ACC112 (cell line): ENCODE measurements around the gene STK10.
A peak's percentile ranks its signal among the peaks of the same experiment; 100 is the strongest.

ENCODE experiments used
- H2AFZ ChIP-seq: fragments of 200-600 bp; sonication (generic); one replicate; pipeline ENCODE4 v1.6.0; 2017; ENCODE audit warnings: antibody characterized with exemption, low read length; ENCODE audit not compliant: unreplicated experiment
- H3K27ac ChIP-seq: fragments of 200-600 bp; sonication (generic); 2 replicates; pipeline ENCODE4 v1.5.1; 2014; ENCODE audit warnings: low read depth, mild to moderate bottlenecking, antibody characterized with exemption, low read length, moderate library complexity
- H3K27me3 ChIP-seq: fragments of 200-600 bp; sonication (generic); 2 replicates; pipeline ENCODE4 v1.6.1; 2014; ENCODE audit warnings: mild to moderate bottlenecking, antibody characterized with exemption, low read length, moderate library complexity, mixed read lengths; ENCODE audit not compliant: insufficient read depth
- H3K36me3 ChIP-seq: fragments of 200-600 bp; sonication (generic); 2 replicates; pipeline ENCODE4 v1.6.1; 2016; ENCODE audit warnings: mild to moderate bottlenecking, antibody characterized with exemption, low read length, moderate library complexity, mixed read lengths; ENCODE audit not compliant: insufficient read depth
- H3K4me1 ChIP-seq: fragments of 200-600 bp; sonication (generic); one replicate; pipeline ENCODE4 v1.6.1; 2016; ENCODE audit warnings: low read length, mixed read lengths; ENCODE audit not compliant: insufficient read depth, unreplicated experiment, control insufficient read depth
- H3K4me3 ChIP-seq: fragments of 200-600 bp; sonication (generic); 2 replicates; pipeline ENCODE4 v1.5.1; 2014; ENCODE audit warnings: mild to moderate bottlenecking, low read depth, low read length
- H3K79me2 ChIP-seq: fragments of 200-600 bp; sonication (generic); one replicate; pipeline ENCODE4 v1.6.0; 2016; ENCODE audit warnings: low read length; ENCODE audit not compliant: control insufficient read depth, unreplicated experiment, insufficient read depth

The STK10 gene

DNA sequence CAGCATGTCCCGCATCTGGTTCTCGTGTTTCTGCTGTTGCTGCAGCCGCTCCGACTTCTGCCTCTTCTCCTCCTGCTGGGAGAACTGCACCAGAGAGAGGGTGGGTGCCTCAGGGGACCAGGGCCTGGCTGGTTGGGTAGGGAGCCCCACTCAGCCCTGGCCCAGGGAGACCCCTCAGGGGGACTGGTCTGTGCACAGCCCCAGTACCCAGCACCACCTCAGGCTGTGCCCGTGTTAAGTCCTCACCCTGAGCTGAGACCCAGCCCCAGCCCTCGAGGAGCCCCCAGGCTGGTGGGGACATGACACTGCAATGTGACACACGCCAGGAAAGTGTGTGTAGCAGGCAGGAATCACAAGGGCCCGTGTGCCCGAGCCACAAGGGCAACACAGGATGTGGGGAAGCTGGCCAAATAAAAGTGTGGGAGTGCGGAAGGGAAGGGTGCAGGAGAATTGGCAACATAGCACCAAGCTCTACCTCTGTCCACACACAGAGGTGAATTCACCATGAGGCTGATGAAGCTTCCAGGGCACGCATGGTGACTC lies 133.3 kb downstream of the STK10 start:
- H2AFZ ChIP-seq = no peak overlapping the region
- H3K79me2 ChIP-seq = no peaks in the 10 kb centered on the region
- no peaks in the 10 kb centered on the region for H3K27me3 ChIP-seq
- peaks cover 14% of the 10 kb centered on the region for H3K4me1 ChIP-seq
- peaks cover 12% of the 10 kb centered on the region for H3K36me3 ChIP-seq
- no peak overlapping the region for H3K4me3 ChIP-seq
- no peak overlapping the region for H3K27ac ChIP-seq

- no peak overlapping the region for H3K4me3 ChIP-seq
- H3K27me3 ChIP-seq = no peaks in the 10 kb centered on the region
- peaks cover 21% of the 10 kb centered on the region for H3K36me3 ChIP-seq
- no peaks in the 10 kb centered on the region for H3K79me2 ChIP-seq
- no peak overlapping the region for H2AFZ ChIP-seq
- H3K27ac ChIP-seq = peak overlapping the region; percentile 57
- peaks cover 14% of the 10 kb centered on the region for H3K4me1 ChIP-seq
These were observed 135.4 kb downstream of the STK10 start for GRCh38 chr5:172052450-172053236.

- H3K27me3 ChIP-seq = no peaks in the 10 kb centered on the region
- H3K36me3 ChIP-seq = peaks cover 21% of the 10 kb centered on the region
- peak overlapping the region; percentile 57 for H3K27ac ChIP-seq
- no peak overlapping the region for H2AFZ ChIP-seq
- H3K4me1 ChIP-seq = peaks cover 14% of the 10 kb centered on the region
- no peaks in the 10 kb centered on the region for H3K79me2 ChIP-seq
- no peak overlapping the region for H3K4me3 ChIP-seq
These were observed 136.2 kb downstream of the STK10 start for GRCh38 chr5:172051643-172052339.

DNA sequence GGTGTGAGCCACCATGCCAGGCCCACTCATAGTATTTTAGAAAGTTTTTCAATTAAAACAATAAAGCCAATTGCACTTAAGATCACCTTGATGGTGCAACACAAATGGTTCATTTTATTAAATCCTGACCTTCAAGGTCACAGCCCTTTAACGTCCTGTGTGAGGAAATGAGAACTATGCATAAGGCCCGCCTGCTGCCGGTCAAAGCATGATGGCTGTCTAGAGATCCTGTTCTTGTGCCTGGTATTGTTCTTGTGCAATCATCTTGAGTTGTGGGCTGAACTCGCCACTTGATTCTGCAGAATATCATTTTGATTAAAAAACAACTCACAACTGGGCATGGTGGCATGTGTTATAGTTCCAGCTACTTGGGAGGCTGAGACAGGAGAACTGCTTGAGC lies 137.9 kb downstream of the STK10 start:
- Histone ChIP-seq H3K27ac (no peak overlapping the region), H3K79me2 (no peaks in the 10 kb centered on the region), H3K27me3 (no peaks in the 10 kb centered on the region), H3K4me3 (no peak overlapping the region), H3K4me1 (peaks cover 14% of the 10 kb centered on the region), H2AFZ (no peak overlapping the region), H3K36me3 (peaks cover 21% of the 10 kb centered on the region)

DNA sequence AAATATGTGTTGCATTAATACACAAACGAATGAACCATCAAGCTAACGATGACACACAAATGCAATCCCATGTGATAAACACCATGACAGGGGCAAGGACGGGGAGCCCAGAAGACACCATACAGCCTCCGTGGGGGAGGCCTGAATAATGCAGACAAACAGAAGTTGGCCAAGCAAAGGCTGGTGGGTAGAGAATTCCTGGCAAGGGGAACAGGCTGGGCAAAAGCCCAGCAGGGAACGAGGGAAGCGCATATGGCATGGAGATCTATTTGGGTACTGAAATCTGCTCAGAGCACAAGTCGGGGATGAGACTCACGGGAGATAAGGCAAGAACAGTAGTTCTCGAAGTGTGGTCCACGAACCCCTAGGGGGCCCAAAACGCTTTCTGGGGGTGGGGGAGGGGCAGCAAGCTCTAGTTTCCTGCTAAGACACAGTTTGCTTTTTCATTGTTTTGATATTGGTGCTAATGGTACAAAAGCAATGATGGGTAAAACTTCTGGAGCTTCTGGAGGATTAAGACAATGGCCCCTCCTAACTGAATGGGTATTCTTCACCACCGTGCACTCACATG lies 138.7 kb downstream of the STK10 start:
- Histone ChIP-seq H3K36me3 (peaks cover 21% of the 10 kb centered on the region), H2AFZ (no peak overlapping the region), H3K4me1 (peaks cover 14% of the 10 kb centered on the region), H3K4me3 (no peak overlapping the region), H3K79me2 (no peaks in the 10 kb centered on the region), H3K27ac (no peak overlapping the region), H3K27me3 (no peaks in the 10 kb centered on the region)

- Histone ChIP-seq H3K36me3 (peaks cover 17% of the 10 kb centered on the region), H3K4me1 (peaks cover 14% of the 10 kb centered on the region), H3K27ac (no peak overlapping the region)
These were observed 139.4 kb downstream of the STK10 start for GRCh38 chr5:172048539-172049101.

DNA sequence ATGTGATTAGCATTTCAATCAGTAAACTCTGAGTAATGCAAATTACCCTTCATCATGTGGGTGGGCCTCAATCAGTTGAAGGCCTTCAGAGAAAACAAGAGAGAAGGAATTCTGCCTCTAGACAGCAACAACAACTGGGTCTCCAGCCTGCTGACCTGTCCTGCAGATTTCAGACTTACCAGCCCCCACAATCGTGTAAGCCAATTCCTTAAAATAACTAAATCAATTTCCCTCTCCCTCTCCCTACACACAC lies 139.9 kb downstream of the STK10 start:
- Histone ChIP-seq H2AFZ (no peak overlapping the region), H3K4me1 (peaks cover 14% of the 10 kb centered on the region), H3K27ac (no peak overlapping the region), H3K27me3 (no peaks in the 10 kb centered on the region), H3K36me3 (peaks cover 14% of the 10 kb centered on the region), H3K79me2 (no peaks in the 10 kb centered on the region), H3K4me3 (no peak overlapping the region)

More at GRCh38 chr5:172048539-172049101, 139.4 kb downstream of the STK10 start:
- Histone ChIP-seq H3K4me3 (no peak overlapping the region), H3K27me3 (no peaks in the 10 kb centered on the region), H2AFZ (no peak overlapping the region), H3K79me2 (no peaks in the 10 kb centered on the region)

- H3K79me2 ChIP-seq = no peaks in the 10 kb centered on the region
- H3K4me3 ChIP-seq = no peak overlapping the region
- peaks cover 9% of the 10 kb centered on the region for H3K36me3 ChIP-seq
- no peak overlapping the region for H2AFZ ChIP-seq
- H3K27ac ChIP-seq = no peak overlapping the region
- H3K27me3 ChIP-seq = no peaks in the 10 kb centered on the region
- H3K4me1 ChIP-seq = peaks cover under 1% of the 10 kb centered on the region
These were observed 141.4 kb downstream of the STK10 start for GRCh38 chr5:172046593-172046992.

GRCh38 chr5:172045315-172045632 lies 142.8 kb downstream of the STK10 start:
- peaks cover 9% of the 10 kb centered on the region for H3K36me3 ChIP-seq
- no peaks in the 10 kb centered on the region for H3K4me1 ChIP-seq
- H2AFZ ChIP-seq = no peak overlapping the region
- no peaks in the 10 kb centered on the region for H3K27me3 ChIP-seq
- no peak overlapping the region for H3K27ac ChIP-seq
- H3K4me3 ChIP-seq = no peak overlapping the region
- no peaks in the 10 kb centered on the region for H3K79me2 ChIP-seq

- no peaks in the 10 kb centered on the region for H3K27me3 ChIP-seq
- H3K4me3 ChIP-seq = no peak overlapping the region
- H2AFZ ChIP-seq = no peak overlapping the region
- H3K4me1 ChIP-seq = no peaks in the 10 kb centered on the region
- peaks cover 9% of the 10 kb centered on the region; the same call in 1 of the 2 replicates for H3K36me3 ChIP-seq
- H3K79me2 ChIP-seq = no peaks in the 10 kb centered on the region
- H3K27ac ChIP-seq = no peak overlapping the region
These were observed 143.3 kb downstream of the STK10 start for GRCh38 chr5:172044631-172045314.
